ENCODE data around the gene ZNF302. TPM values are rescaled to one million over a fixed set of nuclear protein-coding genes. Genes with fewer than 3 reads are reported as not detected.

ZNF302 gene
- total RNA-seq, 1 donor = 19.2 TPM

- no peak overlapping the region for H3K4me2 ChIP-seq (ENCODE audit: insufficient read depth, low read length)
- H3K4me3 ChIP-seq (ENCODE audit: insufficient read depth, low read length) = no peak overlapping the region
- no peak overlapping the region for H3K27ac ChIP-seq (ENCODE audit: low read depth, low read length)
- no peak overlapping the region for H2AFZ ChIP-seq (ENCODE audit: low read length)
- H4K20me1 ChIP-seq (ENCODE audit: insufficient read depth, low read length) = no peaks in the 10 kb centered on the region
- no peak for TF ChIP-seq CTCF (IDR thresholded peaks at IDR 0.05; ENCODE audit: extremely low read depth, low read depth, low read length)
- H3K36me3 ChIP-seq (ENCODE audit: insufficient read depth, low read length) = no peaks in the 10 kb centered on the region
- H3K9me3 ChIP-seq (ENCODE audit: low read depth, low read length) = no peaks in the 10 kb centered on the region
- DNase-seq (ENCODE audit: insufficient read length, low spot score, missing footprints) = no peak
- H3K79me2 ChIP-seq (ENCODE audit: insufficient read depth, low read length) = no peaks in the 10 kb centered on the region
- H3K4me1 ChIP-seq (ENCODE audit: insufficient read depth, low read length) = no peaks in the 10 kb centered on the region
- no peaks in the 10 kb centered on the region for H3K27me3 ChIP-seq (ENCODE audit: insufficient read depth, low read length)
Measured at GRCh38 chr19:34654796-34655195, 22.7 kb upstream of the ZNF302 start.

GRCh38 chr19:34655651-34656050 is 21.8 kb upstream of the ZNF302 start:
- Histone ChIP-seq H3K27me3 (ENCODE audit: insufficient read depth, low read length) (no peaks in the 10 kb centered on the region), H3K4me1 (ENCODE audit: insufficient read depth, low read length) (no peaks in the 10 kb centered on the region), H4K20me1 (ENCODE audit: insufficient read depth, low read length) (no peaks in the 10 kb centered on the region), H3K36me3 (ENCODE audit: insufficient read depth, low read length) (no peaks in the 10 kb centered on the region), H3K27ac (ENCODE audit: low read depth, low read length) (no peak overlapping the region), H2AFZ (ENCODE audit: low read length) (no peak overlapping the region), H3K4me2 (ENCODE audit: insufficient read depth, low read length) (no peak overlapping the region), H3K9me3 (ENCODE audit: low read depth, low read length) (no peaks in the 10 kb centered on the region), H3K4me3 (ENCODE audit: insufficient read depth, low read length) (no peak overlapping the region), H3K79me2 (ENCODE audit: insufficient read depth, low read length) (no peaks in the 10 kb centered on the region)
- no peak for DNase-seq (ENCODE audit: insufficient read length, low spot score, missing footprints)
- TF ChIP-seq CTCF (IDR thresholded peaks at IDR 0.05; ENCODE audit: extremely low read depth, low read depth, low read length) = no peak

GRCh38 chr19:34661357-34661756 is 16.1 kb upstream of the ZNF302 start:
- Histone ChIP-seq H3K9me3 (ENCODE audit: low read depth, low read length) (no peaks in the 10 kb centered on the region), H2AFZ (ENCODE audit: low read length) (no peak overlapping the region), H3K27ac (ENCODE audit: low read depth, low read length) (no peak overlapping the region), H3K36me3 (ENCODE audit: insufficient read depth, low read length) (no peaks in the 10 kb centered on the region), H3K4me3 (ENCODE audit: insufficient read depth, low read length) (no peak overlapping the region), H3K79me2 (ENCODE audit: insufficient read depth, low read length) (no peaks in the 10 kb centered on the region), H3K27me3 (ENCODE audit: insufficient read depth, low read length) (no peaks in the 10 kb centered on the region), H3K4me2 (ENCODE audit: insufficient read depth, low read length) (no peak overlapping the region), H4K20me1 (ENCODE audit: insufficient read depth, low read length) (no peaks in the 10 kb centered on the region), H3K4me1 (ENCODE audit: insufficient read depth, low read length) (no peaks in the 10 kb centered on the region)
- peak; percentile 43 for DNase-seq (ENCODE audit: insufficient read length, low spot score, missing footprints)
- no peak for TF ChIP-seq CTCF (IDR thresholded peaks at IDR 0.05; ENCODE audit: extremely low read depth, low read depth, low read length)

DNA sequence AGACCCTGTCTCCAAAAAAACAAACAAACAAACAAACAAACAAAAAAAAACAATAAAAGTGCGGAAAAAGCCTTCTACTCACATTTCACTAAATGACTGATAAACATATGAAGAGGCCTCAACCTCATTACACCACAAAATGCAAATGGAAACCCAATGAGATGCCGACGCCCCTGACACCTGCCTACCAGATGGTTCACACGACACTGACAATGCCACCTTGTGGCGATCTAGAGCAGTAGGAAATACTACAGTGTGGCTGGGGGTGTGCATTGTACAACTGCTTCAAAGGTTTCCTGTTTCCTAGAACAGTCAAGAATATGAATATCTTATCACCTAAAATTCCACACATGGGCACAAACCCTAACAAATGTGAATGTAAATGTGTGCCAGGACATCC is 14.6 kb upstream of the ZNF302 start:
- Histone ChIP-seq H3K36me3 (ENCODE audit: insufficient read depth, low read length) (no peaks in the 10 kb centered on the region), H3K4me3 (ENCODE audit: insufficient read depth, low read length) (no peak overlapping the region), H3K4me1 (ENCODE audit: insufficient read depth, low read length) (no peaks in the 10 kb centered on the region), H3K9me3 (ENCODE audit: low read depth, low read length) (no peaks in the 10 kb centered on the region), H3K4me2 (ENCODE audit: insufficient read depth, low read length) (no peak overlapping the region), H4K20me1 (ENCODE audit: insufficient read depth, low read length) (no peaks in the 10 kb centered on the region), H2AFZ (ENCODE audit: low read length) (no peak overlapping the region), H3K79me2 (ENCODE audit: insufficient read depth, low read length) (peaks cover 3% of the 10 kb centered on the region), H3K27me3 (ENCODE audit: insufficient read depth, low read length) (no peaks in the 10 kb centered on the region), H3K27ac (ENCODE audit: low read depth, low read length) (no peak overlapping the region)
- no peak for TF ChIP-seq CTCF (IDR thresholded peaks at IDR 0.05; ENCODE audit: extremely low read depth, low read depth, low read length)
- DNase-seq (ENCODE audit: insufficient read length, low spot score, missing footprints) = no peak
